Measurements from ENCODE around the gene PRKN.

GRCh38 chr6:161732594-161732993, 995.0 kb downstream of the PRKN start:
- TF ChIP-seq GATA3 (IDR thresholded peaks at IDR 0.05; ENCODE audit: low read depth, low read length) (no peak), GATA2 (IDR thresholded peaks at IDR 0.05; ENCODE audit: low read depth, low read length) (no peak)
